Measurements from ENCODE around the gene NRP2. TPM values are rescaled to one million over a fixed set of nuclear protein-coding genes. Genes with fewer than 3 reads are reported as not detected.

NRP2 gene
- total and polyA plus RNA-seq, 2 experiments from 2014 or later: 61.0 to 79.2 TPM

DNA sequence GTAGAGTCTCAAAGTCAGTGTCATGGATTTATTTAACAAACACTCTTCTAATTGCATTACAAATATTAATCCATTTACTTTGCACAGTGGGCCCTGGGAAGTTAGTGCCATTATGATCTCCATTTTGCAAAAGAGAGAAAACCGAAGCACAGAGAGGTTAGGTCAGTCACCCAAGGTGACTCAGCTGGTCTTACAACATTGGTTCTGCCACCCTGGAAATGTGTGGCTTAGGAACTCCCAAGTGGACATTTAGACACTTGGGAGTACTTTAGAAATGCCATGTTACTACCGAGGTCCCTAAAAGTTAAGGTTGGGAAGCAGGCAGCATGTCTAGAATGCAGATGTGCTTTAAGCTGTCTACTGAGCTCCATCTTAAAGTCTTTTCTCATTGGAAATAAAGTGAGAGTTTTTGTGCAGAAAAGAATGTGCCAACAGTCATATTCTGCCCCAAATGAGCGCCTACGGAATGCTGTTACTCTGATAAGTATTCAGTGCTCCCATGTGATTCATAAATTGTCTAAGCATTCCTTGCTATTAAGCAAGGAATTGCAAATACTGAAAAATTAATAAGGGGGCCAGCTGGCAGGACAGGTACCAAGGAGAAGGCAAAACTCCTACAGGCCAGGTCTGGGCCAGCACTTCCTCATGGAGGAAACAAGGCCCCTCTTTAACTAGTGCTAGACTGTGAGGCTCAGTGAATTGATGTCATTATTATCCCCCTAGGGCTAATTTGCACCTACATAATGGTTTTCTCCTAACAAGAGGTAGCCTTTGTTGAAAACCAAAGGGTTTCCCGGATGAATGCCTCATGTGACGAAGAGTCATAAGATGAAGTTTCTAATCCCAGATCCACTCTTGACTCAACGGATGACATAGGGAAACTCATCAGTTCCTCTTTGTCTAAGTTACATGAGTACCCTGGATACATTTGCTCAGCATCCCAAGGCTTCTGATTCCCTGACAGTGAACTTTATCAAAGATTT, 16.3 kb downstream of the NRP2 start:
- no peak overlapping the region for H2AFZ ChIP-seq
- H3K27me3 ChIP-seq: no peaks in the 10 kb centered on the region
- no peak overlapping the region for H3K4me3 ChIP-seq
- WGBS (ENCODE audit: low lambda C conversion rate, missing lambda C conversion rate): 85% methylated on average over 7 of the region's 7 CpGs
- TF ChIP-seq EZH2phosphoT487 (IDR thresholded peaks at IDR 0.05; ENCODE audit: low read depth, severe bottlenecking, unreplicated experiment) (no peak), EZH2 (IDR thresholded peaks at IDR 0.05; ENCODE audit: borderline replicate concordance) (no peak)
- TF ChIP-seq, protein P1, sequence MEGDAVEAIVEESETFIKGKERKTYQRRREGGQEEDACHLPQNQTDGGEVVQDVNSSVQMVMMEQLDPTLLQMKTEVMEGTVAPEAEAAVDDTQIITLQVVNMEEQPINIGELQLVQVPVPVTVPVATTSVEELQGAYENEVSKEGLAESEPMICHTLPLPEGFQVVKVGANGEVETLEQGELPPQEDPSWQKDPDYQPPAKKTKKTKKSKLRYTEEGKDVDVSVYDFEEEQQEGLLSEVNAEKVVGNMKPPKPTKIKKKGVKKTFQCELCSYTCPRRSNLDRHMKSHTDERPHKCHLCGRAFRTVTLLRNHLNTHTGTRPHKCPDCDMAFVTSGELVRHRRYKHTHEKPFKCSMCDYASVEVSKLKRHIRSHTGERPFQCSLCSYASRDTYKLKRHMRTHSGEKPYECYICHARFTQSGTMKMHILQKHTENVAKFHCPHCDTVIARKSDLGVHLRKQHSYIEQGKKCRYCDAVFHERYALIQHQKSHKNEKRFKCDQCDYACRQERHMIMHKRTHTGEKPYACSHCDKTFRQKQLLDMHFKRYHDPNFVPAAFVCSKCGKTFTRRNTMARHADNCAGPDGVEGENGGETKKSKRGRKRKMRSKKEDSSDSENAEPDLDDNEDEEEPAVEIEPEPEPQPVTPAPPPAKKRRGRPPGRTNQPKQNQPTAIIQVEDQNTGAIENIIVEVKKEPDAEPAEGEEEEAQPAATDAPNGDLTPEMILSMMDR (IDR thresholded peaks at IDR 0.05; ENCODE audit: poor library complexity): no peak
- H4K20me1 ChIP-seq (ENCODE audit: insufficient read depth, poor library complexity, severe bottlenecking): no peaks in the 10 kb centered on the region
- H3K9me2 ChIP-seq (replicated peaks; ENCODE audit: insufficient read depth): no peaks in the 10 kb centered on the region
- H3K27ac ChIP-seq: peak overlapping the region; percentile 84
- no peak overlapping the region for H3K4me2 ChIP-seq
- H3K4me1 ChIP-seq (ENCODE audit: insufficient read depth): peaks cover 24% of the 10 kb centered on the region
- DNase-seq (ENCODE audit: low spot score): no peak
- H3K9me3 ChIP-seq (ENCODE audit: low read depth): no peaks in the 10 kb centered on the region
- peaks cover 35% of the 10 kb centered on the region for H3K79me2 ChIP-seq
- no peaks in the 10 kb centered on the region for H3K36me3 ChIP-seq (replicated peaks; ENCODE audit: insufficient read depth, low read depth)

DNA sequence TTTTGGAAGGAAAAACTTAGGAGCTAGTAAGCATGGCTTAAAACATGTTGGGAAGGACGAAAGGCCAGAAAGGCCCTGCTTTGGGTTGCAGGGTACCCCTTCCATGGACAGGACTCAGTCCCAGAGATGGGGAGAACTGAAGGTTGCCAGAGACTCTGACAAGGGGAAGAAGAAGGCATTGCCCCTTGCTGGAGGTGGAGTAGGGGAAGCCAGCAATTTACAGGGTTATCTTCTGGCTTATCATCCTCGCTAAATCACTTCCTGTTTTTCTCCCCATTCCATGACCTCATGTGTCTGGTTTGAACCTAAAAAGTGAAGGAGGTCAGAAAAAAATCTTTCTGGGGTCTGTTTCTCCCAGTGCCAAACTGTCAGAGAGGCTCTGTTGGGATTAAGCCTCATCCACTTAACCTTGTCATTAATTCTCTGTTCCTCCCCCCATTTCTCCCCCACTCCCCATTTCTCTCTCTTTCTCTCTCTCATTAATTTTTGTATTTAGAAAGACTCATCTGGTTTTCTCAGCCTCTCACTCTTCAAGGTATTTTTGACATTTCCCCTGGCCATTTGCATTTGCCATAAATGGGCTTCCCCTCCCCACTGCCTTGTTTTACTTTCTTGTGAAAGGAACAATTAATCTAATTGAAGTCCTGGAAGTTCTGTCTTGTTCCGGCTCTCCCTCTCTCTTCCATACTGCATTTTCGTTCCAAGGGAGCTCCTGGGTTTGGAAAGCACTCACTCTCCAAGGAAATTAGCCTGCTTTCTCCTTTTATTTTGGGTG, 17.4 kb downstream of the NRP2 start:
- no peak for DNase-seq (ENCODE audit: low spot score)
- H3K27me3 ChIP-seq: no peaks in the 10 kb centered on the region
- peaks cover 27% of the 10 kb centered on the region for H3K79me2 ChIP-seq
- peak overlapping the region; percentile 84 for H3K27ac ChIP-seq
- H3K9me2 ChIP-seq (replicated peaks; ENCODE audit: insufficient read depth): no peaks in the 10 kb centered on the region
- H4K20me1 ChIP-seq (ENCODE audit: insufficient read depth, poor library complexity, severe bottlenecking): no peaks in the 10 kb centered on the region
- TF ChIP-seq EZH2 (IDR thresholded peaks at IDR 0.05; ENCODE audit: borderline replicate concordance): no peak
- no peak for TF ChIP-seq EZH2phosphoT487 (IDR thresholded peaks at IDR 0.05; ENCODE audit: low read depth, severe bottlenecking, unreplicated experiment)
- TF ChIP-seq, protein P1 (IDR thresholded peaks at IDR 0.05; ENCODE audit: poor library complexity): no peak
- H2AFZ ChIP-seq: no peak overlapping the region
- H3K4me1 ChIP-seq (ENCODE audit: insufficient read depth): peaks cover 24% of the 10 kb centered on the region
- H3K4me2 ChIP-seq: peak overlapping the region; percentile 32
- H3K36me3 ChIP-seq (replicated peaks; ENCODE audit: insufficient read depth, low read depth): no peaks in the 10 kb centered on the region
- WGBS (ENCODE audit: low lambda C conversion rate, missing lambda C conversion rate): 59% methylated on average over 4 of the region's 4 CpGs
- H3K4me3 ChIP-seq: no peak overlapping the region
- no peaks in the 10 kb centered on the region for H3K9me3 ChIP-seq (ENCODE audit: low read depth)

DNA sequence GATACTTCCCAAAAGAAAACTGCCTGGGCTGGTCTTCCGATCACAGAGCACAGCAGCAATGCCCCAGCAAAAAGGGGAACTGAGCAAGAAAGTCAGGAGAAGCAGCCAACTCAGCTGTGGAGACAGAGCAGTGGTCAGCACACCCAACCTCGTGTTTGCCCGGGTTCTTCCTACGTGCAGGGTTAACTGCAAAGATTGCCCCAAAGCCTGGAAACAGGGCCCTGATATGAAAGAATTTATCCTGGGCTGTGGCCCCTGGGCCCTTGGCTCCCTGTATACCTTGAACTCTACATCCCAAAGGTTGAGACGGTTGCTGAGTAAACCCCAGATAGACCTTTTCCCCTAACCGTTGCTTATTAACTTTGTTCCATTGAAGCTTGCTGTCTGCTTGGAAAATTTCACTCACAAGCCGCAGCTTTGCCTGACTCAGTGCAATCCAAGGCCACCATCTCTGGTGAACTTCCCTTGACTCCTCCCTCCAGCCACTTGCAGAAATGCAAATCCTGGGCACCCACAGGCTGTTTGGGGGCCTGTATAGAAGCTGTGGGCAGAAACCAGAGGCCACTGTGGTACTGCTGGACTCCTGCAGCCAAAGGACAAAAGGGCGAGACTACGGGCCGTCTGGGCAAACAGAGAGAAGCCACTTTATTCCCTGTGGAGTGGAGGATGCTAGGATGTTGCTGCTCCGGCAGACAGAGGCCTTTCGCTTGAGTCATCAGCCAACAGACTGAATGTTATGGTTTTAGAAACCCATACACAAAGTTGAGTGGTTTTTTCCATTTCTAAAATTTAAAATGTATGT, 18.2 kb downstream of the NRP2 start:
- WGBS (ENCODE audit: low lambda C conversion rate, missing lambda C conversion rate): 59% methylated on average over 12 of the region's 12 CpGs
- Histone ChIP-seq H3K4me3 (no peak overlapping the region), H3K4me1 (ENCODE audit: insufficient read depth) (peaks cover 22% of the 10 kb centered on the region), H3K27ac (peak overlapping the region; percentile 84), H2AFZ (no peak overlapping the region), H3K9me2 (replicated peaks; ENCODE audit: insufficient read depth) (no peaks in the 10 kb centered on the region), H3K79me2 (peaks cover 27% of the 10 kb centered on the region), H3K4me2 (peak overlapping the region; percentile 32), H3K27me3 (no peaks in the 10 kb centered on the region), H3K9me3 (ENCODE audit: low read depth) (no peaks in the 10 kb centered on the region), H4K20me1 (ENCODE audit: insufficient read depth, poor library complexity, severe bottlenecking) (no peaks in the 10 kb centered on the region), H3K36me3 (replicated peaks; ENCODE audit: insufficient read depth, low read depth) (no peaks in the 10 kb centered on the region)
- peak; percentile 76 for DNase-seq (ENCODE audit: low spot score)
- TF ChIP-seq EZH2phosphoT487 (IDR thresholded peaks at IDR 0.05; ENCODE audit: low read depth, severe bottlenecking, unreplicated experiment): no peak
- TF ChIP-seq EZH2 (IDR thresholded peaks at IDR 0.05; ENCODE audit: borderline replicate concordance): no peak
- TF ChIP-seq, protein P1 (IDR thresholded peaks at IDR 0.05; ENCODE audit: poor library complexity): no peak
